Suppressor macrophage treated with lipopolysaccharide for 1 hour (primary cell): Measurements from ENCODE around the gene TWF1.
A peak's percentile ranks its signal among the peaks of the same experiment; 100 is the strongest.
"Not testable (repeated sequence)": the region's sequence is repeated elsewhere in the genome, so short reads cannot be mapped to it uniquely, and the experiment has no call there.

ENCODE experiments used
- DNase-seq, 3 donors: peaks; one replicate each; pipeline ENCODE4 v3.0.0-alpha.2; 2020 to 2022

The TWF1 gene

GRCh38 chr12:43797561-43798217 is 8.4 kb downstream of the TWF1 start:
- no peak for DNase-seq

DNA sequence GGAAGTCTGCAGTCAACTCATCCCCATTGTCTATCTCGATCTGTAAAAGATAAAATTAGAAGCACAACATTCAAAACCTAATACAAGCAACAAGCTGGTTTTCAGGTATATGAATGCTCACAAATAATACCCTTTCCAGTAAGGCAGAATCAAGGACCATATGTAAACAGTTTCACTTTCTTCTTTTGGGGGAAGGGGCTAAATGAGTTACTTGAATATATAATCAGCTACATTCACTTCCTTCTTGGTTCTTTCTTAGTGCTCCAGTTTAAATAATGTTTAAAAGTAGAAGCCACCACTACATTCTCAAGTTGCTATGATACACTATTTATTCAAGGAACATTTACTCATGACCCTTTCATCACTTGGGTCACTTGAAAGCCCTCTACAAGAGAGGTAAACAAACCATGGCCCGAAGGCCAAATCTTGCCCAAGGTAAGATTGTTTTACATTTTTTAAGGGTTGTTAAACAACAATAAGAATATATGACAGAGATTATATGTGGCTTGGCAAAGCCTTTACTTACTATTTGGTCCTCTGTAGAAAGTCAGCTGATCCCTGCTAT is 10.3 kb downstream of the TWF1 start:
- no peak for DNase-seq

- no peak for DNase-seq
Observed at GRCh38 chr12:43789941-43790340, 16.2 kb downstream of the TWF1 start.

- no peak for DNase-seq
Observed at GRCh38 chr12:43786899-43787693, 19.0 kb downstream of the TWF1 start.

DNA sequence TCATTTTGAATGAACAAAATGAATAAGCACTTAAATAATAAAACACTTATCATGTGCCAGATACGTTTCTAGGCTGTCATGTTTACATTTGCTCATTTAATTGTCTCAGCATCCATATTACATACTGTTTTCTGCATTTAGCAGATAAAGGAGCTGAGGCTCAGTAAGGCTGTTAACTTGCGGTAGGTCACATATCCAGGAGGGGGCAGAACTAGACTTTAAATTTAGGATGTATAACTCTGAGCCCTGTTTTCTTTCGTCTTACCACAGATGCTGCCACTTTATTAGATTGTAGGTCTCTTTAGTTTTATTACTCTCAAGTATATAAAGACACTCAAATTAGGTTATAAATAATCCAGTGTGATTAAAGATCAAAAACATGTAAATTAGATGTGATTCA is 29.6 kb downstream of the TWF1 start:
- peak; percentile 22 to 40 (median 25) for DNase-seq

DNA sequence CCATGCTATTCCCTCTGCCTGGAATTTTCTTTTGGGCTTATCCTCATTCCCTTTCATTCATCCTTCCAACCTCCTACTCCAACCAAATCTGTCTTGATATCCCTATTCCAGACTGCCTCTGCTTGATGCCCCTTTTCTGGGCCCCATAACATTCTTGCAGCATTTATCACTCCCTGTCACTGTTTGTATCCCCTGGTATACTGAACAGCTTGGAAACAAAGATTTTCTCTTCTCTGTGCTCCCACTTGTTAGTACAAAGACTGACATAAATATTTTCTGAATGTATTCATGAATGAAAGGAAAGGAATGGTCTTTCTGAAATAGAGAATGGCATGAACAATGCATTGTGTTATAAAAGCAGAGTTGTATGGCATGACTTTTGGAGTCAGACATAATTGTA is 39.8 kb downstream of the TWF1 start:
- no peak for DNase-seq

GRCh38 chr12:43764528-43764927 is 41.6 kb downstream of the TWF1 start:
- no peak for DNase-seq

DNA sequence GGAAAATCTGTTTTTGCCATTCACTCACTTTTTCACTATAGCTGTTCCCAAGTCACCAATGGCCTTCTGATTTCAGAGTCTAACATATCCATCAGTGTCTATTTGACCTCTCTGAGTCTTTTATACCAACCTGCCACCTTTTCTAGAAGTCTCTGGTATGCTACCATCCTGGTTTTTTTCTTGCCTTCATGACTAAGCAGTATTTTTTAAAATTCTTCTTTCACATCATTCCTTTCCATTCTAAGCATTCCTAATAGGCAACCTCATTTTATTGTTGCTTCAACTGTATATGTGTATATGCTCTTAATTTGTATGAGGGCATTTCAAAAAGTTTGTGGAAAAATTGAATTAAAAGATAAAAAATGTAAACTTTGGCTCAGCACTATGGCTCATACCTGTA is 42.3 kb downstream of the TWF1 start:
- no peak for DNase-seq

GRCh38 chr12:43762596-43762995 is 43.5 kb downstream of the TWF1 start:
- DNase-seq = no peak

DNA sequence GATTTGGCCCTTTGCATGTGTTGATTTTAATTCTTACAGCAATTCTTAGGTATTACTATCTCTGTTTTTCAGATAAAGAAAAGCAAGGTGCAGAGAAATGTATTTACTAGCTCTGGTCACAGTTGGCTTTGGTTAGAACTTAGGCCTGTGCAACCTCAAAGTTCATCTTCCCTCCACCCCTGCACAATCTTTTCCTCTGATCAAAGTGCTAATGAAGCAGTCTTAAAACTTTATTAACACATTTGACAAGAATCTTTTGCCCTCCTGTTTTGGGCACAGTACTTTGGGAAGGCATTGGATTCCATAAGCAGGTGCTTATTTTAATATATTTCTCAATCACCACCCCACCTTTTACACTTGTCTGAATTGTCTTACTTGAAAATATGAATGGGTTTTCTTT is 44.6 kb downstream of the TWF1 start:
- DNase-seq = no peak

- no peak for DNase-seq
Observed at GRCh38 chr12:43760396-43760795, 45.7 kb downstream of the TWF1 start.

DNA sequence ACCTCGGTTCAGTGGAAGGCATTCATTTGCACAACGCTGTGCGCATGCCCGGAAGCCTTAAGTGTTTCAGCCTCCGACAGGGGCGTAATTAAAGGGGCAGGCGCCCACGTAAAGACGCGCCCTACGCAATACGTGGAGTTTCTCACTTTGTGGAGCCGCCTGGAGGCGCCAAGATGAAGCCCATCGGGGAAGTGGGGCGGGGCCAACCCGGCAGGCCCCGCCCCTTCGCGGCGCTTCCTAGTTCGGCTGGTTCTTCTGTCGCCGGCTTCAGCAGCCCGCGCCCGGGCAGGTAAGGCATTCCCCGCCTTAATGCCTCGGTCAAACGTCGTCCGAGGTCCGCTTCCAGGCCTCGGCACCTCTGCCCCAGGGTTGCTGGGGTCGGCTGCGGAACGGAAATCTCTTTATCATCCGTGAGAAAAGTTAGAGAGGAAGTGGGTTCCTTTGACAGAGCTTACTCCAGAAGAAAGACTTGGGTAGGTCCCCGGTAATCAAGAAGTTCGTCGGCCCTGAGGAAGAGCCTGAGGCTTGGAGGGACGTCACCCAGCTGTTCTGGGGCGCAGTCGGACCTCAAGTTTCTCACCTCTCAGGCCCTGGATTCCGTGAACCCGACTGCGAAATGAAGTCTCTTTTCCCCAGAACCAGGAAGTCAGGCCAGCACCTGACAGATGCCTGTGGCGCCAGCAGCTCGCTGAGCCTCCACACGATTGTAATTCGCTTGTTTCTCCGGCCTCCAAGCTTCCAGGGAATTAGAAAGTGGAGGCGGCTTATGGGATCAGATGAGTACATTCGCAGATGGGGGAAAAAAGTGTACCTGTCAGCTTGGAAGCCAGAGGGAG is 47.2 kb downstream of the TWF1 start, which contains the start of the genes IRAK4 and PUS7L:
Gene IRAK4 (plus strand): TSS at position 224 of the 836 bp plus-strand sequence. CDS start 9,161 bp downstream, outside the sequence.
Gene PUS7L (minus strand): TSS at position 63 of the 836 bp plus-strand sequence. CDS start 3,545 bp downstream, outside the sequence.
- DNase-seq = peak; percentile 97 to 99 (median 99)

DNA sequence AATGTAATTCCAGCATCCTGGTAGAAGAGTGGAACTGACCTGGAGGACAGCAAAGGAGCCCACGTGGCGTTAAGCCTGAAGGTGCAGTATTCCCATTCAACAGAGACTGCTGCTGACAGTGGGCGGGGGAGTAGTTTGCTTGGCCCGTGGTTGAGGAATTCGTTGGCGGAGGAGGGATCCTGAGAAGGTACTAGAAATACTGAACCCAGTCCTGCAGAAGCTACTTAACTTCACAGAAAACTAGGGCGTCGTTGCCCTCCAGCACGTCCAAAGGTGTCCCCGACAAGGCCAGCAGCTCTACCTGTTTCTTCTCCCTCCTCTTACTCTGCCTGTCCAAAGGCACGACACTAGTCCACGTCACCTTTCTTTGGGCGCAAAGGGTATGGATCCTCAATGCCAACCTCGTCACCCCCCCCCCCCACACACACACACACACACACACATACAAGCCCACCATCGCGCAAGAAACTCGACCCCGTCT is 47.8 kb downstream of the TWF1 start:
- peak; percentile 20 to 24 (median 23) for DNase-seq

GRCh38 chr12:43754015-43754414 is 52.1 kb downstream of the TWF1 start:
- DNase-seq = no peak

DNA sequence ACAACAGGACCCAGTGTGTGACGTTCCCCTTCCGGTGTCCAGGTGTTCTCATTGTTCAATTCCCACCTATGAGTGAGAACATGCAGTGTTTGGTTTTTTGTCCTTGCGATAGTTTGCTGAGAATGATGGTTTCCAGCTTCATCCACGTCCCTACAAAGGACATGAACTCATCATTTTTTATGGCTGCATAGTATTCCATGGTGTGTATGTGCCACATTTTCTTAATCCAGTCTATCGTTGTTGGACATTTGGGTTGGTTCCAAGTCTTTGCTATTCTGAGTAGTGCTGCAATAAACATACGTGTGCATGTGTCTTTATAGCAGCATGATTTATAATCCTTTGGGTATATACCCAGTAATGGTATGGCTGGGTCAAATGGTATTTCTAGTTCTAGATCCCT is 54.8 kb downstream of the TWF1 start:
- DNase-seq = not testable (repeated sequence)

DNA sequence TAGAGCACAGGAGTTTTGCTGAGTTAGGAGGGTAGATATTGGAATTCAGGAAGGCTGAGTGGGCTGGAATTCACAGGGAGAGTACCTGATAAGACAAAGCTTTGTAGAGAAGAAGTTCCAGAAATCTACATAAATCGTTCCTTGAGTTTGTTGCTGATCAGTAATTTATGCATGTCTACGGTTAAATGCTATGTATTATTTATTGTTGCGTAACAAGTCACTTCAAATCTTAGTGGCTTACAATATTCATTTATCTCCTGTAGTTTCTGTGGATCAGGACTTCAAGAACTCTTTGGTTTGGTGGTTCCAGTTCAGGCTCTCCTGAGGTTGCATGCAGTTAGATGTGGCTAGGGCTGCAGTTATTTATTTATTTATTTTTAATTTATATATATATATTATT is 55.3 kb downstream of the TWF1 start:
- no peak for DNase-seq

GRCh38 chr12:43749016-43749415 is 57.1 kb downstream of the TWF1 start:
- DNase-seq = no peak

DNA sequence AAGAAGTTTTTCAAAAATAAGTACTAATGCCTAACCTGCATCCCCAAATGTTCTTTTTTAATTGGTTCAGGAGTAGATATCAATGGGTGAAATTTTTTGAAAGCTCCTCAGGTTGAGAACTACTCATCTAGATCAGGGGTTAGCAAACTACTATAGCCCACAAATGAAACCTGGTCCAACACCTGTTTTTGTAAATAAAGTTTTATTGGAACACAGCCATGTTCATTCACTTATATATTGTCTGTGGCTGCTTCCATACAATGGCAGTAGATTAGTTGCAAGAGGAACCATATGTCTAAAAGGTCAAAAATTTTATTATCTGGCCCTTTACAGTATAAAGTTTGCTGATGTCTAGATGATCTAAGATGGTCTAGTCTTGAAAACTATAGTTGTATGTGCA is 61.3 kb downstream of the TWF1 start:
- no peak for DNase-seq
